Activated CD8-positive, alpha-beta memory T cell treated with anti-CD3 and anti-CD28 coated beads, Interleukin-2, amount 50 U/mL, for 48 hours (primary cell): ENCODE measurements around the gene HS3ST1.

Source experiments
- DNase-seq: peaks from one replicate; pipeline ENCODE4 v3.0.0-alpha.2; 2020

Gene HS3ST1

GRCh38 chr4:11430536-11430935 is 1.8 kb upstream of the HS3ST1 start:
- DNase-seq: no peak

DNA sequence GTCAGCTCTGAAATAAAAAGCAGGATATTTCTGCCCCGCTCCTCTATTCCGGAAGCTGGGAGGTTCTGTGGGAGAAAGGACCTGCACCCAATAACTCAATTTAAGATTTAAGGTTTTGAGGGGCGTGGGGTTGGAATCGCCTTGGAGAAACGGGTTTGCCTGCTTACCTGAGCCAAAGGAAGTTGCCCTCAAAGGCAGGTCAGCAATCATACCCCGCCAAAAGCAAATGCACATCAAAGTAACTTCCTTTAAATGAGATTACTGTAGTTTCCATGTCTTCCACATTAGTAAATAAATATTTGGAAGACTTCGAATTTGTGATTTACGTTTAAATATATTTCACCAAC is 978 bp upstream of the HS3ST1 start:
- no peak for DNase-seq

- peak; percentile 67 for DNase-seq
Measured at GRCh38 chr4:11428899-11429698, 405 bp upstream of the HS3ST1 start.

GRCh38 chr4:11427121-11427996 is 1.3 kb downstream of the HS3ST1 start:
- no peak for DNase-seq

GRCh38 chr4:11426731-11427120 is 2.0 kb downstream of the HS3ST1 start:
- DNase-seq: no peak

DNA sequence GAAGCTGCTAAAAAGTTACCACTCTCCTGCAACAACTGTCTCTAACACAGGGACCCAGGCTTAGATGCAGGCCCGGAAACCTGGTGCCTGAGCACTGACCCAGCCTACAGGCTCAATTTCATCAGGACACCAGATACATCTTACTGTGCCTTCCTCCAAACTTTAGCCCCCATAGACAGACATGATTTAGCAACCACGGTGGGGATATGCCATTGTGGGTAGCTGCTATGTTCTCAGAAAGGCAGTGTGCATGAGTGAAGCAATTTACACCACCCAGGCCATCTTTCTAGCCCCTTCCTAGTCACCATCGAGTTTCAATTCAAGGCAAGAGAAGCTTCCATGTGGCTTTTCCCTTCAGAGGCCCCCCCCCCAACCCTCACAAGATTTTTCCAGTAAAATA is 2.7 kb downstream of the HS3ST1 start:
- no peak for DNase-seq

DNA sequence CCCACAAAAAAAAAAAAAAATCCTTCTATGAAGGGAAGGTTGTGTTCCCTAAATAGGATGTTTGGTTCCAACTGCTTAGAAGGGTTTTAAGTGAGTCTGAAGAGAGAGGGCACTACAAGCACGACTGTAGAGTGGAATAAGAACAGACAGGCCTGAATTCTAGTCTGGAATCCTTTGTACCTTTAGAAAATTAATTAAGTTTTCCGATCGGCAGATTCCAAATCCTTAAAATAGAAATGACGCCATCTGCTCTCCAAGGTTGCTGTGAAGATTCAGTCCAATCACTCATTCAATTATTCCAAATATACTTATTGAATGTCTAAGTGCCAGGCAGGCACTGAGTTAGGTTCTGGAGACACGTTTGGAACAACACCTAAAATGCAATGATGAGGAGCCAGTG is 3.8 kb downstream of the HS3ST1 start:
- DNase-seq: no peak

GRCh38 chr4:11424000-11424399 is 4.7 kb downstream of the HS3ST1 start:
- DNase-seq: no peak

GRCh38 chr4:11423465-11423864 is 5.2 kb downstream of the HS3ST1 start:
- no peak for DNase-seq

DNA sequence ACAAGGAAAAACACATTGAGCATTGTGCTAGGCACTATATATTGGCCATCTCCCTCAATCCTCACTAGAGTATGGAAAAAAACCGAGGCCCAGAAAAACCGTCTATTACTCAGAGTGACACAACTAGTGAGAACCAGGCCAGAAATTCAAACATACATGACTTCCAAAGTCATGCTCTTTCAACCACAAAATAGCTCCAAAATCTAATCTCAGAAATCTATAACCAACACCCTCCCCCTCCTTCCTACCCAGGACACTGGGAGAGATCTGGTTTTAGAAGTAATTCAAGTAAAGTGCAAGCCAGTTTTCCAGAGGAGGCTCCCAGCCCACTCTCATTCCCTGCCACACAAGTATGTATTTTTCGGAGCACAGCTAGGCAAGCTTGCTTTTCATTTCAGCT is 7.6 kb downstream of the HS3ST1 start:
- DNase-seq: no peak

DNA sequence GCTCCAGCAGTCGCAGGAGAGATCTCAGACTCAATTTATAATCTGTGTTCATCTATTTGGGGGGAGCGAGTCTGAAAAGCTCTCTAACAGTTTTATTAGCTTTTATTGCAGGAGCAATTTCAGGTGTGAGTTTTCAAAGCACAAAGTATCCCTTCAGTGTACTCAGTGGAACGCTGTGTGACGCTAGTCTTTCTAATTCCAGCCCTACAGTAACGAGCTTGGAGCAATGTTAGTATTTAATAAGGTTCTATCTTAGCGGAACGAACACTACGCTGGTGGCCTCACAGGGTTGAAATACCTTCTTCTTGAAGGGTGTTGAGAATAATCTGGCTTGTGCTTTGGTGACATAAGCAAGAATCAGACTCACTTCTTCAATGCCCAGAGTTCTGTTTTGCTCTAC is 8.4 kb downstream of the HS3ST1 start:
- DNase-seq: no peak

- DNase-seq: no peak
Measured at GRCh38 chr4:11418610-11419009, 10.1 kb downstream of the HS3ST1 start.

DNA sequence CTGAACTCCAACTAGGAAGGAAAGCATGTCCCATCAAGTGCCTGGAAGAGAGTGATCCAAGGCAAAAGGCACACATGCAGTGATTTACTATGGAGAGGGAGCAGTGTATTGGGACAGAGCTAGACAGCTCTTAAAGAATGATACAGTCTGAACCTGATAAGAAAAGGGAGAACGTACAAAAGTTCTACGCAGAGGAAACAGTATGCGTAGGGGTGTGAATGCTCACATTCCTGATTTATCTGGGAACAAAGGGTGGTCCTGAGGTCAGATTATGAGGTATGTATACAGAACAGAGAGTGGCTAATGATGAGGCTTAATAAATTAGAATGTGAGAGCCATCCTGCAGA is 12.0 kb downstream of the HS3ST1 start:
- DNase-seq: no peak

GRCh38 chr4:11416071-11416766 is 12.5 kb downstream of the HS3ST1 start:
- DNase-seq: no peak

DNA sequence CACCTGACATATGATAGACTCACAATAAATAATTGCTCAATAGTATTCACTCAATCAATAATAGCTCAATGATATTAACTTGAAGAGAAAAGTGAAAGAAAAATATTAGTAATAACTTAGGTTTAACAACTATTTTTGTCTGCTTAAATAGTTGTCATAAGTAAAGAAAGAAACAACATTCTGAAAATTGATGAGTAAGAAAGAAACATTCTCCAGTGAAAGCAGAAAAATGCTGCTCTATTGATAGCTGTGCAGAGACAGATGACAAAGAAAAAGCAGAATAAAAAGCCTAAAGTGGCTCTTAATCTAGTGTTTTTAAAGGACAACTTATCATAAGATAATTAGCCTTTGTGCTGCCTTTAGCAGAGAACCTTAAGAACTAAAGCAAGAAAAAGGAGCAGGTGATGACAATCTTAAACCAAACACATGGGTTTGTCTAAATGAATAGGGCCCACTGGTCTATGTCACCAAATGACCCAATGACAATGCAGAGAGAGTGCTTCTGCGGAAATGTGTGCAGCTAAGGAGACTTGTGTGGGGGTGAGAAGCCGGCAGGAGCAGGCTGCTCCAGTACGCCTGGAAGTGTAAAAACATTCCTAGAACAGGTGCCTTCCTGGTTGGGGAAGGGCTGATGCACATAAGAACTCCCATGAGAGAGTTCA is 13.2 kb downstream of the HS3ST1 start:
- DNase-seq: no peak

- no peak for DNase-seq
Measured at GRCh38 chr4:11412211-11412610, 16.5 kb downstream of the HS3ST1 start.

DNA sequence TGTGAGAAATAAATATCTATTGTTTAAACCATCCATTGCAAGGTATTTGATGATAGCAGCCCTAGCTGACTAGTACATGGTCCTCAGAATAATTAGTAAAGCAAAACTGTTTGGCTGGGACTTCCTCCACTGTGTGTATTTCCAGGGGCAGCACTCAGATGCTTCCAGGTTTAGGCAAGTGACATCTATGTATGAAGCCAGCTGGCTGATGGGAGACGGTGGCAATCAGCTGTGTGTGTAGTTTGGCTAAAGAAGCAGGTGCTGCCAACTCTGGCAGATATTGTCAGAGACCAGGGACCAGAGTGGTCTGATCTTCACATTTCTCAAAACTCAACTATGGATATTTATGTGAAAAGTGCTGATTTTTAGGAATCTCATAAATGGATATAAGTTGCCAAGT is 19.1 kb downstream of the HS3ST1 start:
- no peak for DNase-seq

DNA sequence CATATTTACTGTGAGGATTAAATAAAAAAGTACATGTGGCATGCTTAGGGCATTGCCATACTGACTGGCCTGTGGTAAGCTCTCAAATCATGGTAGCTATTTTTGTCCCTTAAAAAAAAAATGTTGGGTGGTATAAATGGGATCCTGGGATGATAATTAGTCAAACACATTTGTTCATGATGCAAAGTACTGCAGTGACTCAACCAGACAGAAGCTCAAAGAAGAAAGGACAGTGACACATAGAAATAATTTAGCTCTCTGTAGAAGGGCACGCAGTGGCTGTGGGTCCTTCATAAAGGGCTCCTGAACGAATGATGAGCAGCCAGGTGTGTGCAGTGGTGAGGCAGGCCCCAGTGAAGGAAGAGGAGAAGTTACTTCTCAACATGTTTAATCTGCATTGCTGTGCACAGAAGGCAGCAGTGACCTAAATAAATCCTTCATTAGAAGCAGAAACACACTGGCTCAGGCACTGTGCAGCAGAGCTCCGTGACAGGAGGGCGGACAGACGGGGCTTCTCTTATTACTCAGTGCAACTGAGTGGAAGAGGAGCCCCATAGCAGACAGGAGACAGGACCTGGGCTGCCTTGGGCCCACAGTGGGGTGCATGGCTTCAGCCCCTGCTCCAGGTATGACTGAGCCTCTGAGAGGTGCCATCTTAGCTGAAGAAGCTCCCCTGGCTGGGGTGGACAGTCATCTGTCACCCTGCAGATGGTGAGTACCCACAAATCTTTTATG is 20.3 kb downstream of the HS3ST1 start:
- no peak for DNase-seq

DNA sequence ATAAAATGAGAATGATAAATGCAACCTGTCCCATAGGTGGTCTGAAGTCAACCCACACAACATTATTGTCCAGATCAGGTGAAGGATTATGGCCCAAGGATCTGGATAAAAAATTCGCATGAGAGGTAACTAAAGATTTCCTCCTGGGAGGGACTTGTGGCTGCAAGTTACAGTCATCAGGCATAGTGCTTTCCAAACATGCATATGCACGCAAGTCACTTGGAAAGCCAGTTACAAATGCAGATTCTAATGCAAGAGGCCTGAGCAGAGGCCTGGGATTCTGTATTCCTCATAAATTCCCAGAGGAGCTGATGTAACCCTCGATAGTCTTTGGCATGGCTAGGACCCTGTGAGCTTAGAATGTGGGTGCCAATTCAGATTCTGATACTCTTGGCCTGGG is 21.1 kb downstream of the HS3ST1 start:
- no peak for DNase-seq

DNA sequence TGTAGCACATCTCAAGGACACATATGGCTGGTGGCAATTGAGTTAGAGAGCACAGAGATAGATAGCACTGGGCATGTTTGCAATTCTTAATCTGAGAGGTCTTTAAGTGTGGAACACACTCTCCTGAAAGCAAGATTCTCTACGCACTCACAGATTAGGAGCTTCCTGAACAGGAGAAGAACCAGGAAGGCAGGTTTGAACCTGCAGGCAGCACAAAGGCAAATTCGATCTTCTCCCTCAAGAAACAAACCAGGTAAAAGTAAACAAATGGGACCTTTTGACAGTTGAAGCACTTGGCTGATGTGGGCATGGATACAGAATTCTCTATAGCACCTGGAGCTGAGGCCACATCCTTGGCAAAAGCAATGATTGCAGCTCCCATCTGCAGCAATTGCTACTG is 24.3 kb downstream of the HS3ST1 start:
- no peak for DNase-seq

- DNase-seq: no peak
Measured at GRCh38 chr4:11402192-11402591, 26.5 kb downstream of the HS3ST1 start.

DNA sequence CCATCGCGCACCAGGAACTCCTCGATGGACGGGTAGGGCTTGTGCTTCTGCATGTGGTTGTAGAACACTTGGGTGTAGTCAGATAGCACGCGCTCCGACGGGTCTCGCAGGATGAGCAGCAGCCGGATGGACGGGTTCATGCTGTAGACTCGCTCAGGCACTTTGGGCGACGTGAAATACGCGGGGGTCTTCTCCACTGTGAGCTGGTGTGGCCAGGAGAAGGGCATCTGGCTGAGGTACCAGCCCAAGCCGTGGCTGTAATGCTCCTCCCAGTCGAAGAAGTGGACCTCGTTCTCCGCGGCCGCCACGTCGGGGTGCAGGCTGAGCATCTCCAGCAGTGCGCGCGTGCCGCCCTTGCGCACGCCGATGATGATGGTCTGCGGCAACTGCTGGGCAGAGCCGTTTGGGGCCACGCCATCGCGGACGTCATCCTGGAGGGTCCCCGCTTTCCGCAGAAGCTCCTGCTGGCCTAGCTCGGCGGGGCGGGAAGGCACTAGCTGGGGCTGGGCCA is 29.2 kb downstream of the HS3ST1 start:
- DNase-seq: no peak
